Psoas muscle (tissue), 8 donors: ENCODE measurements around the gene PLK5. TPM values are rescaled to one million over a fixed set of nuclear protein-coding genes. Genes with fewer than 3 reads are reported as not detected.
A peak's percentile ranks its signal among the peaks of the same experiment; 100 is the strongest.

Experiments
- ATAC-seq, 4 donors: fragments of 200-7000 bp; cut with Tn5 transposase; one replicate each; pipeline ENCODE4 v1.9.1; 2020; ENCODE audit warnings: moderate library complexity in 3 of 4, mild to moderate bottlenecking in 2 of 4
- DNase-seq, 2 donors: peaks; one replicate each; pipeline ENCODE4 v3.0.0-alpha.2; 2020
- H3K27ac ChIP-seq: fragments of 200-600 bp; one replicate; pipeline ENCODE4 v1.8.0; 2022
- H3K27me3 ChIP-seq, 3 donors: fragments of 200-600 bp in 1 of 3; one replicate each; pipeline versions ENCODE4 v1.6.1 to v1.8.0; 2013 to 2022; ENCODE audit warnings: low read length in 2 of 3, mild to moderate bottlenecking in 2 of 3, moderate library complexity in 1 of 3; ENCODE audit not compliant: insufficient read depth in 3 of 3
- H3K36me3 ChIP-seq, 2 donors: fragments of 200-600 bp in 1 of 2; one replicate each; pipeline versions ENCODE4 v1.6.1 to v1.8.0; 2013 to 2022; ENCODE audit warnings: low read depth in 1 of 2, mild to moderate bottlenecking in 1 of 2, moderate library complexity in 1 of 2; ENCODE audit not compliant: insufficient read depth in 1 of 2
- H3K4me1 ChIP-seq: fragments of 200-600 bp; one replicate; pipeline ENCODE4 v1.8.0; 2022
- H3K4me3 ChIP-seq: fragments of 200-600 bp; one replicate; pipeline ENCODE4 v1.8.0; 2022; ENCODE audit warnings: mild to moderate bottlenecking
- H3K9me3 ChIP-seq: fragments of 200-600 bp; one replicate; pipeline ENCODE4 v1.8.0; 2022
- WGBS, 3 donors: extraction: QIAGEN DNeasy Blood & Tissue Kit; methylation state at CpG; one replicate each; pipeline versions ENCODE4 v1.1.6 to v1.1.7; 2013; 5-methylcytosine and 5-hydroxymethylcytosine counted together
- intact Hi-C, 2 donors: fragments of 100-400 bp; cut with DNase I; formaldehyde crosslinking; loops; one replicate each; pipeline versions ENCODE4 v1.11.0 to v1.14.2; 2022
- polyA plus RNA-seq, 3 donors: library from polyadenylated mRNA; stranded (reverse); fragments of 200-250 nt; gene quantifications; one replicate each; pipeline ENCODE4 v1.2.3, GENCODE V29; 2013
- total RNA-seq, 4 donors: library from RNA; stranded (reverse); fragmentation: NEBNext Ultra II Directional in 2 of 4; extraction: Animal tissue kit (Norgen Biotek cat#: 25700) in 2 of 4; gene quantifications; one replicate each; pipeline versions ENCODE4 v1.2.1 to v1.2.4, GENCODE V29; 2021 to 2023
- TF ChIP-seq, protein P1 (sequence below): fragments of 200-600 bp; IDR thresholded peaks from one replicate; pipeline ENCODE4 v1.8.0; 2022; ENCODE audit warnings: antibody characterized with exemption
- donor health status: healthy with polysubstance abuse.
- donor health status: DM: no; HTN: no; CAD: no; lungs with moderate emphysema.
- donor health status: Bipolar disorder and iron deficiency.
- donor health status: healthy.
- donor health status: DM: yes; HTN: yes; CAD: no.
- donor health status: DM: no; HTN: no; CAD: no.
- donor health status: DM: no; HTN: no; CAD: no.
- donor health status: DM: yes; HTN: yes; CAD: no.

Gene PLK5
- total and polyA plus RNA-seq, 7 donors = 0.03 to 0.35 TPM; not detected in 5

DNA sequence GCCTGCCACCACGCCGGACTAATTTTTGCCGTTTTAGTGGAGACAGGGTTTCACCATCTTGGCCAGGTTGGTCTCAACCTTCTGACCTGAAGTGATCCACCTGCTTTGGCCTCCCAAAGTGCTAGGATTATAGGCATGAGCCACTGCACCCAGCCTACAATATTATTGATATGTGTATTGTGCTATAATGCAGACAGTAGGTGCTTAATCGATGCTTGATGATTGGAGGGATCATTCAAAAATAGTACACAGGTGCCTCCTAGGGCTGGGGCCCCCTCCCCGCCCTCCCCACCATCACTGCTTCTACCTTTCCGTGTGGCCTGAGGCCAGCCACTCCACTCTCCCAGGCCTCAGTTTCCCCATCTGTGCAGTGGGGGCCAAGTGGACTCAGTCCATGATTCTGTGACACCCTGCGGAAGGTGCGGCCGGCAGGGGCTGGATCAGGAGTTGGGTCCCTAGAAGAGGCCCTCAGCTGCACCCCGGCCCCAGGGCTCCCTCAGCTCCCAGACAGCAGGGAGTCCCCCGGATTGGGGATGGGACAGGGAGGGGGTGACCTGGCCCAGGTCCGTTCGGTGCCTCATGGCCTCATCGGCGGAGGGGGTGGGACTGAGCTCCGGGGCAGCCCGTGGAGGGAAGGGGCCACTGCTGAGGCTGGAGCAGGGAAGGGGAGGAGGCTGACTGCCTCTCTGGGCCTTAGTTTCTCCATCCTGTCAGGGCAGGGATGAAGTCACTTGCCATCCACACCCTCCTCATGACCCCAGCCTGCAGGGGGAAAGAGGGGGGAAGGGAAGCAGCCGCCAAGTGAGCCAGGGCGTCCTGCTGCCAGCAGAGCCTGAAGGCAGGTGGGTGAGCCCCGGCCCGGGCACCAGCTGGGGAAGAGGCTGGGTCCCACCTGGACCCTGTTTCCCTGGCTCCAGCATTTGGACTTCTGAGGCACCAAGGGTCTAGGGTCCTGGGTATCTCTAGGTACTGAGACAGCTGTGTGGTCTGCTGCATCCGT lies 12.3 kb upstream of the PLK5 start:
- Histone ChIP-seq H3K4me3 (peak overlapping the region; percentile 73), H3K27me3 (peaks cover 0 to 5% (median 0%) of the 10 kb centered on the region in 3 donors), H3K4me1 (peaks cover 11% of the 10 kb centered on the region), H3K36me3 (no peaks in the 10 kb centered on the region), H3K27ac (peak overlapping the region; percentile 89), H3K9me3 (no peaks in the 10 kb centered on the region)
- DNase-seq (no peak), ATAC-seq (no peak)
- WGBS, 3 donors = 39 to 54% (median 43%) methylated on average over 19 to 22 of the region's 22 CpGs
- intact Hi-C loops = loop anchor here in 1 of 2 donors (5.0 kb wide), 1 partner anchor 229 kb away; no protein-coding TSS in a partner anchor
- TF ChIP-seq, protein P1, sequence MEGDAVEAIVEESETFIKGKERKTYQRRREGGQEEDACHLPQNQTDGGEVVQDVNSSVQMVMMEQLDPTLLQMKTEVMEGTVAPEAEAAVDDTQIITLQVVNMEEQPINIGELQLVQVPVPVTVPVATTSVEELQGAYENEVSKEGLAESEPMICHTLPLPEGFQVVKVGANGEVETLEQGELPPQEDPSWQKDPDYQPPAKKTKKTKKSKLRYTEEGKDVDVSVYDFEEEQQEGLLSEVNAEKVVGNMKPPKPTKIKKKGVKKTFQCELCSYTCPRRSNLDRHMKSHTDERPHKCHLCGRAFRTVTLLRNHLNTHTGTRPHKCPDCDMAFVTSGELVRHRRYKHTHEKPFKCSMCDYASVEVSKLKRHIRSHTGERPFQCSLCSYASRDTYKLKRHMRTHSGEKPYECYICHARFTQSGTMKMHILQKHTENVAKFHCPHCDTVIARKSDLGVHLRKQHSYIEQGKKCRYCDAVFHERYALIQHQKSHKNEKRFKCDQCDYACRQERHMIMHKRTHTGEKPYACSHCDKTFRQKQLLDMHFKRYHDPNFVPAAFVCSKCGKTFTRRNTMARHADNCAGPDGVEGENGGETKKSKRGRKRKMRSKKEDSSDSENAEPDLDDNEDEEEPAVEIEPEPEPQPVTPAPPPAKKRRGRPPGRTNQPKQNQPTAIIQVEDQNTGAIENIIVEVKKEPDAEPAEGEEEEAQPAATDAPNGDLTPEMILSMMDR = no peak

DNA sequence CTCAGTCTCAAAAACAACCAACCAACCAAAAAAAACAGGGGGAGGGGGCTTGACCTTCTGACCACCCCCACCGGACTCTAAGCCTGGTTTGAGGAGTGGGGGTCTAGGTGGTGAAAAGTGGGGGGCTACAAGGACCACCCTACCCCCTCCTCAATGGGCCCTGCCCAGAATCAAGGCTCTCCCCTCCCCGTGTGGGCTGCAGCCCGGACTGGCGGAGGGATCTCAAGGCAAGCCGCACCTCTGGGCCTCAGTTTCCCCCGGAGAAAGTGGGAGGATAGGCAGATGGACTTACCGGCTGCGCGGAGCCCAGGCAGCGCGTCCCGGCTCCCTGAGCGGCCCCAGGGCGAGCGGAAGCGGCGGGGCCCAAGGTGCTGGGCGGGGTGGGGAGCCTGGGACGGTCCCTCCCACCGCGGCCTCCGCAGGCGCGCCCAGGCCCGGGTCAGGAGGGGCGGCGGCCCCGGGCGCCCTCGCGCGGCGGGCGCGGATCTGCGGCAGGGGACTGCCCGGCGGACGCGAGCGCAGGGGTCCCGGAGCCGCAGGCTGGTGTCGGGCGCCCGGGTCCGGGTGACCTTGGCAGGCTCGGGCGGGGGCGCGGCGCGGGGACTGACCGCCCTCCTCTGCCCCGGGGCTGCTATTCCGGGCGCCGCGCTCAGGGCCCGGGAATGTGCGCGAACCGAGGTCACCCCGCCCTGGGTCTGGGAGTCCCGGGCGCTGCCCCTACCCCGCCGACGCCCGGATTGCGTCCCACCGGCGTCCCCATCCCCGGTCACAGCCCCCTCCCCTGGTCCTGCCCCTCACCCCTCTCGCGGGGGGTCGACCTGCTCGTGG lies 11.0 kb upstream of the PLK5 start, which contains the start of gene ADAMTSL5:
Gene ADAMTSL5 (minus strand): TSS at position 349 of the 828 bp plus-strand sequence. CDS start 2,076 bp downstream, outside the sequence.
- Histone ChIP-seq H3K27ac (peak within 1 kb of the TSS; percentile 89), H3K4me3 (peak within 1 kb of the TSS; percentile 73), H3K36me3 (no peaks in the 10 kb centered on the region), H3K4me1 (peaks cover 6% of the 10 kb centered on the region), H3K9me3 (no peaks in the 10 kb centered on the region), H3K27me3 (peaks cover 0 to 5% (median 0%) of the 10 kb centered on the region in 3 donors)
- TF ChIP-seq, protein P1 = no peak
- 2 to 3% (median 3%) methylated on average over 37 to 78 of the region's 78 CpGs for WGBS, 3 donors
- ATAC-seq (peak; percentile 82 to 88 (median 86)), DNase-seq (peak; percentile 68 to 87)
- intact Hi-C loops = loop anchor here in 1 of 2 donors (5.0 kb wide), 1 partner anchor 231 kb away; no protein-coding TSS in a partner anchor

DNA sequence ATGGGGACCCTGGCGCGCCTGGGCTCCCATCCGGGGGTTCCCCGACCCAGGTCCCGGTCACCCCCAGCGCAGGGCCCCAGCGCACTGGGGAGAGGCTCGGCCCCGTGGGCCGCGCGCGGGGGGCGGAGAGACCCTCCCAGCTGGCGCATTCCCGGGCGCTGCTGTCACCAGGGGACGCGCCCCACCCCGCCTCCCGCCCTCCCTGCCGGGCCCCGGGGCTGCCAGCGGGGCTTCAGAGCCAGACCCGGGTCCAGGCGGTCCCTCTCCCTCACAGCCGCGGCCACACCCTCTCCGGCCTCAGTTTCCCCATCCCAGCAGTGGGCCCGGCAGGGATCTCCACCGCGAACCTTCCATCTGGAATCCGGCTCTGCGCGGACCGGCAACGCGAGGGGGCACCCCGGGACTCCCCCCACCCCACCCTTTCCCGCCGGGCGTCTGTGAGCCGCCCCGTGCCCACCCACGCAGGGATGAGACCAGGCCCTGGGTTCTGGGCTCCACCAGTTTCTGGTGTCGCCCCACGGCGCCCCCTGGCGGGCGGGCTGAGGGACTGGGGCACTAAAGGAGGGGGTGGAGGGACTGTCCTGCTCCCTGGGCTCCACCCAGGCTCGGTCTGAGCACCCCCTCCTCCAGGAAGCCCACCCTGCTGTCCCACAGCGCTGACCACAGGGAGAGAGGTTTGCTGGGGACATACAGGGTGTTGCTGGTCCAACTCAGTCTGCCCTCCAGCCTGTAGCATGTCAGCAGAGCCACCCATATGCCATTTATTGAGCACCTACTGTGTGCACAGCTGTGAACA lies 10.2 kb upstream of the PLK5 start:
- peak overlapping the region; percentile 73 for H3K4me3 ChIP-seq
- DNase-seq = peak; percentile 63 to 84
- TF ChIP-seq, protein P1 = peak; percentile 64
- intact Hi-C loops = loop anchor here in 1 of 2 donors (5.0 kb wide), 1 partner anchor 231 kb away; no protein-coding TSS in a partner anchor
- peak; percentile 77 to 87 (median 80) for ATAC-seq
- H3K4me1 ChIP-seq = peaks cover 6% of the 10 kb centered on the region
- H3K27ac ChIP-seq = peak overlapping the region; percentile 89
- no peaks in the 10 kb centered on the region for H3K9me3 ChIP-seq
- H3K27me3 ChIP-seq = peaks cover 0 to 5% (median 0%) of the 10 kb centered on the region in 3 donors
- H3K36me3 ChIP-seq = no peaks in the 10 kb centered on the region
- WGBS, 3 donors = 4 to 6% (median 5%) methylated on average over 27 to 52 of the region's 52 CpGs

DNA sequence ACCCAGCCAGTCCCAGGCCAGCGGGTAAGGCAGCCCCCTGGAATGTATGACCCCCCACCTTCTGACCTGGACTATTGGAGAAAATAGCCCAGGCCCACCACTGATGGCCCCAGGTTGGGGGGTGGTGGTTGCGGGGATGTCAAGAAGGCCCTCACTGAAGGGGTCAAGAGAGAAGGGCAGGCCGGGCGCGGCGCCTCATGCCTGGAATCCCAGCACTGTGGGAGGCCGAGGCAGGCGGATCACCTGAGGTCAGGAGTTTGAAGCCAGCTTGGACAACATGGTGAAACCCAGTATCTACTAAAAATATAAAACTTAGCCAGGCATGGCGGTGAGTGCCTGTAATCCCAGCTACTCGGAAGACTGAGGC lies 9.6 kb upstream of the PLK5 start:
- no peak overlapping the region for H3K4me3 ChIP-seq
- no peaks in the 10 kb centered on the region for H3K36me3 ChIP-seq
- intact Hi-C loops = loop anchor here in 1 of 2 donors (5.0 kb wide), 1 partner anchor 232 kb away; no protein-coding TSS in a partner anchor
- ATAC-seq (peak in 2 of 4 donors; percentile 10 to 19), DNase-seq (no peak)
- H3K27ac ChIP-seq = peak overlapping the region; percentile 89
- WGBS, 3 donors = 15 to 46% (median 42%) methylated on average over 10 of the region's 10 CpGs
- H3K9me3 ChIP-seq = no peaks in the 10 kb centered on the region
- TF ChIP-seq, protein P1 = no peak
- peaks cover 0 to 5% (median 0%) of the 10 kb centered on the region in 3 donors for H3K27me3 ChIP-seq
- peaks cover 6% of the 10 kb centered on the region for H3K4me1 ChIP-seq
